ENCODE data around the gene PODN. TPM values are rescaled to one million over a fixed set of nuclear protein-coding genes. Genes with fewer than 3 reads are reported as not detected.
A peak's percentile ranks its signal among the peaks of the same experiment; 100 is the strongest.

PODN gene
- total RNA-seq, 1 experiment from 2014 or later = not detected

DNA sequence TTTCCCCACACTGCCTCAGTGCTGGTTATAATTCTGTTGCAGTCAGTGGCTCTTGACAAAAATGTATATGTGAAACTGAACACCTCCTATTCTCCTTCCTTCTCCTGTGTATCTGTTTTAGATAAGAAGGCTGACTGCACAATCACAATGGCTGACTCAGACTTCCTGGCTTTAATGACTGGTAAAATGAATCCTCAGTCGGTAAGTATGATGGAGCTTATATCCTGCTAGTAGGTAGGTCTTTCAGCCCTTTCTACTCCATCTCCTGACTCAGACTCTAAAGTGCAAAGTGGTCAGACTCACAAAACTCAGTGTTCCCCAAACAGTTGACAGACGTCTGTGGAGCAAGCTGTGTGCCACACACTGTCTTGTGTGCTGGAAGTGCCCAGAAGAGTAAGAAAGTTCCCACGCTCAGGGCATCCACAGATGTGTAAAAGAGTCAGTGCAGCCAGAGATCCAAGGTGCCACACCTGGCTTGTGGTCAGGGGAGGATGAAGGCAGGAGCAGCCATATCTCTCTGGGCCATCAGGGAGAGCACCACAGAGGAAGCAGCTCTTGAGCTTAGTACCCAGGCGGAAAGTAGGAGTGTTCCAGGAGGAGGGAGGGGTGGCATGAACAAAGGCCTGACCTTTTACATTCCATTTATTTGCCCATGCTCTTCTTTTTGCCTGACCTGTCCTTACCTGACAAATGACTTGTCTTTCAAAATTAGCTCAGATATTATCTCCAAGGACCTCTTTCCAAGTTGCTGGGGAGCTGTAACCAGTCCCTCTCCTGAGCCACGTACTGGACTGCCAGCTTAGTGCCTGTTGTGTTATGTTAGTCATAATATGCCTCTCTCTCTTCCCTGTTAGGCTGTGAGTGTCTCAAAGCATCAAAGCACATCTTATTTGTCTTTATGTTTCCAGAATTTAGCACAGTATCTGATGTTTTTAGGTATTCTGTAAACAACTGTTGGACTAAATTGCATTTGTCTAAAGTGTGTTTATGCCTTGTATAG, 14.0 kb upstream of the PODN start:
- BruUV-seq (replicated peaks) = no TSS peak
- peaks cover 6% of the 10 kb centered on the region; the same call in 1 of the 2 replicates for H3K36me3 ChIP-seq (ENCODE audit: low read depth)
- peak overlapping the region; percentile 59 for H3K4me2 ChIP-seq
- POLR2A ChIA-PET (ENCODE audit: unreplicated experiment) = interaction anchor here (0.6 to 1.1 kb wide), 10 partner anchors 9 to 1651 kb away, joined by 3 to 10 read pairs (median 6); partner anchors contain the start of genes MAGOH and ZYG11A
- H3K9me3 ChIP-seq (ENCODE audit: insufficient read depth, low read depth) = no peaks in the 10 kb centered on the region
- no peak for TF ChIP-seq EZH2 (IDR thresholded peaks at IDR 0.05; ENCODE audit: low read depth)
- TF ChIP-seq, protein P1, sequence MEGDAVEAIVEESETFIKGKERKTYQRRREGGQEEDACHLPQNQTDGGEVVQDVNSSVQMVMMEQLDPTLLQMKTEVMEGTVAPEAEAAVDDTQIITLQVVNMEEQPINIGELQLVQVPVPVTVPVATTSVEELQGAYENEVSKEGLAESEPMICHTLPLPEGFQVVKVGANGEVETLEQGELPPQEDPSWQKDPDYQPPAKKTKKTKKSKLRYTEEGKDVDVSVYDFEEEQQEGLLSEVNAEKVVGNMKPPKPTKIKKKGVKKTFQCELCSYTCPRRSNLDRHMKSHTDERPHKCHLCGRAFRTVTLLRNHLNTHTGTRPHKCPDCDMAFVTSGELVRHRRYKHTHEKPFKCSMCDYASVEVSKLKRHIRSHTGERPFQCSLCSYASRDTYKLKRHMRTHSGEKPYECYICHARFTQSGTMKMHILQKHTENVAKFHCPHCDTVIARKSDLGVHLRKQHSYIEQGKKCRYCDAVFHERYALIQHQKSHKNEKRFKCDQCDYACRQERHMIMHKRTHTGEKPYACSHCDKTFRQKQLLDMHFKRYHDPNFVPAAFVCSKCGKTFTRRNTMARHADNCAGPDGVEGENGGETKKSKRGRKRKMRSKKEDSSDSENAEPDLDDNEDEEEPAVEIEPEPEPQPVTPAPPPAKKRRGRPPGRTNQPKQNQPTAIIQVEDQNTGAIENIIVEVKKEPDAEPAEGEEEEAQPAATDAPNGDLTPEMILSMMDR (conservative IDR thresholded peaks at IDR 0.05) = no peak
- CTCF ChIA-PET = interaction anchor here (0.5 to 1.1 kb wide), 4 partner anchors 21 to 128 kb away, joined by 3 to 8 read pairs (median 4); no protein-coding TSS in a partner anchor
- H3K27ac ChIP-seq = peak overlapping the region; percentile 74
- no peak overlapping the region for H3K4me3 ChIP-seq
- H3F3A ChIP-seq (ENCODE audit: insufficient read depth, low read depth) = peaks cover 42% of the 10 kb centered on the region
- no peaks in the 10 kb centered on the region for H3K79me2 ChIP-seq (ENCODE audit: low read depth)
- H3K27me3 ChIP-seq (ENCODE audit: insufficient read depth, low read depth) = no peaks in the 10 kb centered on the region
- H3K4me1 ChIP-seq (replicated peaks; ENCODE audit: insufficient read depth) = peaks cover 47% of the 10 kb centered on the region
- H4K20me1 ChIP-seq (ENCODE audit: insufficient read depth) = no peaks in the 10 kb centered on the region
- peak; percentile 76 to 98 for DNase-seq
- intact Hi-C loops (cut with micrococcal nuclease; ENCODE audit: unreplicated experiment) = loop anchor here (1.0 to 10.0 kb wide), 5 partner anchors 34 to 134 kb away; partner anchors contain the start of genes ECHDC2 and SCP2
- H2AFZ ChIP-seq = no peak overlapping the region
- no peaks in the 10 kb centered on the region for H3K9me2 ChIP-seq (ENCODE audit: insufficient read depth)

DNA sequence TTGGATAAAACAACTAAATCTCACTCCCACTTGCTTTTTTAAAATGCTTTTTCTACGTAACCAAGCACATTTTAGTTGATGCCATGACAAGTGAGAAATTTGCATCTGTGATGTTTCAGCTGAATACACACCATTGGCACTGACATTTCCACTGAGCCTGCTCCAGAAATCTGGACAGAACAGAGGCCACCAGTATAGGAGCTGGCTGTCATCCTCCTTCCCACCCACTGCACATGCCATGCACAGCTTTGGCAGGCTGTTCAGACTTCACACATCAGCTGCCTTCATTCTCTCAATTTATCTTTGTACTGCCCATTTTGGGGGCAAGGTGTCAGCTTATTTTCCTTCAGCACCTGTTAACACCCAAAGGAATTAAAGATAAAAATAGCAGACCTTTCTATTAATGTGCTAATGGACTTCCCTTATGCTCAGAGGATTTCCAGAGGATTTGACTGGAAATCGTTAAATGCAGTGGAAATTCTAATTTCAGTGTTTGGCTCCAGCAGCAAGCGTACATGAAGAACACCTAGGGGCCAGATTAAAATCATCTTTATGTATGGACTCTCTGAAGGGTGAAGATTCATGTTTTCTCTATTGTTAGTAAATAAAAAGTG, 12.9 kb upstream of the PODN start:
- intact Hi-C loops (cut with micrococcal nuclease; ENCODE audit: unreplicated experiment) = loop anchor here (1.0 to 10.0 kb wide), 5 partner anchors 35 to 133 kb away; partner anchors contain the start of genes ECHDC2 and SCP2
- peak overlapping the region; percentile 59 for H3K4me2 ChIP-seq
- CTCF ChIA-PET = interaction anchor here (0.6 kb wide), 1 partner anchor 22 kb away, joined by 3 read pairs; no protein-coding TSS in a partner anchor

More for the DNA sequence above, 12.9 kb upstream of the PODN start:
- H3K9me3 ChIP-seq (ENCODE audit: insufficient read depth, low read depth) = no peaks in the 10 kb centered on the region
- H3K9me2 ChIP-seq (ENCODE audit: insufficient read depth) = no peaks in the 10 kb centered on the region
- TF ChIP-seq EZH2 (IDR thresholded peaks at IDR 0.05; ENCODE audit: low read depth) = no peak
- TF ChIP-seq, protein P1 (conservative IDR thresholded peaks at IDR 0.05) = no peak
- no peak overlapping the region for H3K4me3 ChIP-seq
- no peaks in the 10 kb centered on the region for H3K27me3 ChIP-seq (ENCODE audit: insufficient read depth, low read depth)
- H3K4me1 ChIP-seq (replicated peaks; ENCODE audit: insufficient read depth) = peaks cover 47% of the 10 kb centered on the region
- H3K36me3 ChIP-seq (ENCODE audit: low read depth) = peaks cover 6% of the 10 kb centered on the region; the same call in 1 of the 2 replicates
- POLR2A ChIA-PET (ENCODE audit: unreplicated experiment) = no interaction called here
- H4K20me1 ChIP-seq (ENCODE audit: insufficient read depth) = no peaks in the 10 kb centered on the region
- BruUV-seq (replicated peaks) = no TSS peak
- peaks cover 42% of the 10 kb centered on the region for H3F3A ChIP-seq (ENCODE audit: insufficient read depth, low read depth)
- no peaks in the 10 kb centered on the region for H3K79me2 ChIP-seq (ENCODE audit: low read depth)
- H2AFZ ChIP-seq = no peak overlapping the region
- no peak for DNase-seq
- peak overlapping the region; percentile 74 for H3K27ac ChIP-seq
